Measurements from ENCODE around the gene RBM44.
"Not testable (repeated sequence)": the region's sequence is repeated elsewhere in the genome, so short reads cannot be mapped to it uniquely, and the experiment has no call there.

RBM44 gene, protein sequence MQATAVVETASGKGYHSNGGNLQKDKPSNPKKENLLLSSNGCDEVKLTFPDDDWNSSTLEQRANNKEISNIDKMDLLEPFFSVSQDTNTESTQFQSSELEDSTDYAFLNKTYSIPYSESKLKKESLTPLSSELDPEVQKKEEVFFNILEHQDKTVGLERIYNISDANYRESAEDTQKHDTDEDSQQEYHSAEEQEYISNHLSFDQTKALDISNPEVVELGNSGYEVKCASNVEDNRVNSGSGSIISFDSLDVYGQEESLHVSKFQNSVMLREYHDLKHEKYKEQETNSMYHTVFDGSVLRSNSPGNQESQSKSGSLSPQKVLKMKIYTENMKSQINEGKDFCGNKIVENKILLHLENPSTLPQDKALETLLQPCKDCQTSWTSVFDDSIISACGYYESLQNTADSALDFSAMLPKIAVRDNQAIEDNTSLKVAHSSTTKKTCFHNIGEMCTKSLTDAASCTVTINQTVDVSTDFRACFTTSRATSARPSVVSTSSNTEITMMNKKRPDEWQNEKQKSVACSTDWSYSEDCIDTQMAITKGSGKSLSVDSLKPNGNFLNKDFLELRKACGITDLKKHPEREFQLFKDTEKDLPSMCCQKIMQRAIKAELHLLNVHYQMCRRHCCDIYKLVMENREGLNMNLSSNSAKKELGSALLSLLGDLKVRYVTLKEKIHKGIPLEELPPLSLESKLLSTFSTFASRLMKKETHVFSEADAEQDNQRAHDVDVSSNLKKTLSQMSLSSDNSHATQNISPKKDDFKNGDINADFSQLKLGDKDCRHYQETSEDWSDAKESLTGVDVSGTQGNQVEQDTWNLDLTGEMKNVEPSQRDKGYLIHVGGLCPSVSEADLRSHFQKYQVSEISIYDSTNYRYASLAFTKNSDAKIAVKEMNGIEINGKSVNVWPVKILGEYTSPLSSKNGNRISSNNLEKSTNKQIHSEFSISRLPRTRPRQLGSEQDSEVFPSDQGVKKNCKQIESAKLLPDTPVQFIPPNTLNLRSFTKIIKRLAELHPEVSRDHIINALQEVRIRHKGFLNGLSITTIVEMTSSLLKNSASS

DNA sequence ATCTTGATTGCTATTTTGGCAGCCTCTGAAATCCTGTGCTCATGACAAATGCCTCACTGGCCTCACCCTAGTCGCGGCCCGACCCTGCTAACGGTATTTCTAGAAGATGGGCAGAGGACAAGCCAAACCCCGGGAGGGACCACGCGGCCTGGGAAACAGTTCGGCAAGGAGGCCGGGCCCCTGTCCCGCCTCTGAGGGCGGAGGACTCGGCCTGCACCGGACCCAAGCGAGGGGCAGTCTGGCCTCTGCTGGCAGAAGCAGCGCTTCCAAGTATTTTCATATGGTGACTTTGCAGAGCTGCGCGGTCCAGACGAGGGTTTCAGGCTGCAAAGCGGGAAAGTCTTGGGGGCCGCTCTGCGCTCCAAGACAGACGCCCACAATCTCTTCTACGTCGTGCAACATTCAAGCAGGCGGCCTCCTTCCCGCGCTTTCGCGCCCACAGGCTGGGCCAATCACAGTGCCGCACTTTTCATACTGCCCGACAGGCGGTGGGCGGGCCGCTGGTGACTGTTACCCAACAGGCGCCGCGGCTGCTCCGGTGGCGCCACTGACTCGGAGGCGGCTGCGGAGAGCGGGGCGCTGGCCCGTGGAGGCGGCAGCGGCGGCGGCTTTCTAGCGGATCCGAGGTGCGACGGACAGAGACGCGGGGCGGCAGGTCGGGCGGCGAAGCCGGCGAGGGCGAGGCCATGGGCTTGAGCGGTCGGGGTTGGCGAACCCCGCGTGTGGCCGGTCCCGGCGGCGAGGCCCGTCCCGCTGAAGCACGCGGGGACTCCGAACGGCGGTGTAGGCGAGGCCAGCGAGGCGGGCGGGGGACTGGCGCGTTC, at the start of gene RBM44:
RBM44 (plus strand) TSS at position 544 of the 824 bp plus-strand sequence. CDS start 14,831 bp downstream, outside the sequence.
- DNase-seq = no peak

- no peak for DNase-seq
Measured at GRCh38 chr2:237749002-237749401, 49.6 kb upstream of the RBM44 start.

DNA sequence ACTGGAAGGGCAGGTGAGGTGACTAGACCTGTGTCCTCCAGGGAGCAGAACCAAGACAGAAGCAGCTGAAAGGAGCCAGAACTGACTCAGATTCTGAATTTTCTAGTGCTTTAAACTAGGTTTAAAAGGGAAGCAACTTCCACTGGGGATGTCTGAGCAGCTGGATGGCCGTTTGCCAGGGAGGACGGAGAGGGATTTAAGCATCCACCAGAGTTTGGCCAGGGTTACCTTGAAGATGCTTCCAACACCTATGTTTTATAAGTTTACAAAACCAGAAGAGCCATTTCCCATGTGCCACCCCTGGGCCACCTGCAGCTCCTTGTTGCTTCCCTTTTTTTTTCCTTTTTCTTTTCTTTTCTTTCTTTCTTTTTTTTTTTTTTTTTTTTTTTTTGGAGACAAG, 48.6 kb upstream of the RBM44 start:
- DNase-seq = no peak

DNA sequence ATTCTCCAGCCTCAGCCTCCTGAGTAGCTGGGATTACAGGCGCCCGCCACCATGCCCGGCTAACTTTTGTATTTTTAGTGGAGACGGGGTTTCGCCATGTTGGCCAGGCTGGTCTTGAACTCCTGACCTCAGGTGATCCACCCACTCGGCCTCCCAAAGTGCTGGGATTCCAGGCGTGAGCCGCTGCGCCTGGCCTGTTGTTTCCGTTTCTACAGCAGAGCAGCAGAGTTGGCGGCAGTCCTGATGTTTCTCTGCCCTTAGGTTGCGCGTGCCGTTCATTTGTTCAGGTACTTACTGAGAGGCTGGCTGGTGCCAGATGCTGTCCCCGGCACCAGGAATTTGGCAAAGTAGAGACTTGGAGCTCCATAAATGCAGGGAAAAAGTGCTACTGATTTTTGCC, 48.1 kb upstream of the RBM44 start:
- DNase-seq = not testable (repeated sequence)

DNA sequence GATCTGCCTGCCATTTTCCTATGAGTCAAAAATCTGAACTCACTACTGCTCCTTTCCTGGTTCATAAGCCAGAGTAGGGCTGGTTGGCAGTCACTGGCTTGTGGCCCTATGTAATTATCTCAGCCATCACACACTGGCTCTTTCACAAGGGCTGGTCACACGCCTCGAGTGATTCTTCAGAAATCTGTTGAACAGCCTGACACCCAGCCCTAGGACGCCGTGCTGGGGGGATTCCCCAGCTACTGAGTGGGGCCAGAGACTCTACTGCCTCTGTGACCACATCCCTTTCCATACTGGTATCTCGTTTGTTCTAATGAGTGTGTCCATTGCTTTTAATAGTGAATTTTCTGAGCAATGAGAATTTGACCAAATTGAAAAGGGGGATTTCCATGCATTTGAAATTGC, 45.8 kb upstream of the RBM44 start:
- DNase-seq = no peak

DNA sequence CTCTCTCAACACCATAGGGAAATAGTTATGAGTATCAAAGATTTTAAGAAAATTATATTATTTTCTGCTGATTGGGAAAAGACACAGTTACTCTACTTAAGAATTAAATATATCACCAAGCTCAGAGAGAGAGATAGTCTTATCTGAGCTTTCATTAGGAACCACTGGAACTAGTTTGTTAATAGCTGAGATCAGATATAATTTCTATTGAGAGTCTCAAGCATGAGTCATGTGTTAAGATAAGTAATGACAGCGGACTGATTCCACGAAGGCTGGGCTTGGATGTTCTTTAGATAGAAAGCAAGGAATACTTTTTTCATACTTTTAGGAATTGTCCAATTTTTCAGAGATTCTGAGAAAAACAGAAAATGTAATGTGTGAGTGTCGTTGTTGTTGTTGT, 44.4 kb upstream of the RBM44 start:
- no peak for DNase-seq

- no peak for DNase-seq
Measured at GRCh38 chr2:237754626-237755248, 43.8 kb upstream of the RBM44 start.

DNA sequence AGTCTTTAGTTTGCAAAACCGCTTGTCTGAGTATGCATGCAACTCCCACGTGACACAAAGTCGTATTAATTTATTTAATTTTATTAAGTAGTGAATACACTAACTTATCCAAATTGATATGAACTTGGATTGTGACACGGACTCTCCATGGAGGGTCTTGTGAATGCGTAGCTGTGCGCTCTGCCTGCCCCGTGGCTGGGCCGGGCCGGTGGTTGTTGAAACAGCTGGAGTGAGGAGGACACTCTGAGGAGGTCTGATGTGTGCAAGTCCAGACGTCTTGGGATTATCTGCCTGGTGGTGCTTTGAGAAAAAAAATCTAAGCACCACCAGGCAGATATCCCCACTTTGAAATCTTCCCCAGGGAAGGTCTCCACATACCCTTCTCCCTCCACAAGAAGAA, 41.0 kb upstream of the RBM44 start:
- DNase-seq = no peak

DNA sequence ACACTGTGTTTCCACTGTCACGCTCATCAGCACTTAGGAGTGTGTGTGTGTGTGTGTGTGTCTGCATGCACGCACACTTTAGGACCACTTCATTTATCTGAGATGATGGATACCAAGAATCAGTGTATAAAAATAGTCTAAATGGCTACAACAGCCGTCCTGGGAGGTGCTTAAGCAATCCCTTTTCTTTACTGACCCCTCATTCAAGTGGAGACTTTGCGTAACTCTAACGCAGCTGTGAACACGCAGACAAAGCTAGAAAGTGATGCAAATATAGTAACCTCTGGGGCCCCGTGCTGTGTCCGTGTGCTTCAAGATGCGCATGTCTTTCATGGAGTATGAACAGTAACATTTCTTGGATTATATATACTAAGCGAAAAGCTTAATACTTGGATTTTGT, 40.4 kb upstream of the RBM44 start:
- no peak for DNase-seq

DNA sequence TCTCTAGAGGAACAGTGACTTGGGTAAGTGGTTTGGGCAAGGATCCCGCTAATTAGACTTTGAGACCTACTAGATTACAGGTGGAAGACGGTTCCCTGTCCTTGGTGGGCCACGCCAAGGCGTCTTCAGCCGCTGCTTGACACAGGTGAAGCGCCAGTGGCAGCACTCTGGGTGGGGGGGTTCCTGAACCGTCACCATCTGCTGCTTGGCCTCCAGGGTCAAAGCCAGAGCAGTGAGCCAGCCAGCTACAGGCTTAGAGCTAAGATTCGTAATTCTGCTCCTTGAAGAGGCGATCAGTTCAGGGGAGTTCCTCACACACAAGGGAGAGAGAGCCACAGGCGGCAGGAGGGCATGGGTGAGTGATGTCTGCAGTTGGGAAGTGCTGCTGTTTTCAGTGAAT, 39.4 kb upstream of the RBM44 start:
- DNase-seq = no peak

DNA sequence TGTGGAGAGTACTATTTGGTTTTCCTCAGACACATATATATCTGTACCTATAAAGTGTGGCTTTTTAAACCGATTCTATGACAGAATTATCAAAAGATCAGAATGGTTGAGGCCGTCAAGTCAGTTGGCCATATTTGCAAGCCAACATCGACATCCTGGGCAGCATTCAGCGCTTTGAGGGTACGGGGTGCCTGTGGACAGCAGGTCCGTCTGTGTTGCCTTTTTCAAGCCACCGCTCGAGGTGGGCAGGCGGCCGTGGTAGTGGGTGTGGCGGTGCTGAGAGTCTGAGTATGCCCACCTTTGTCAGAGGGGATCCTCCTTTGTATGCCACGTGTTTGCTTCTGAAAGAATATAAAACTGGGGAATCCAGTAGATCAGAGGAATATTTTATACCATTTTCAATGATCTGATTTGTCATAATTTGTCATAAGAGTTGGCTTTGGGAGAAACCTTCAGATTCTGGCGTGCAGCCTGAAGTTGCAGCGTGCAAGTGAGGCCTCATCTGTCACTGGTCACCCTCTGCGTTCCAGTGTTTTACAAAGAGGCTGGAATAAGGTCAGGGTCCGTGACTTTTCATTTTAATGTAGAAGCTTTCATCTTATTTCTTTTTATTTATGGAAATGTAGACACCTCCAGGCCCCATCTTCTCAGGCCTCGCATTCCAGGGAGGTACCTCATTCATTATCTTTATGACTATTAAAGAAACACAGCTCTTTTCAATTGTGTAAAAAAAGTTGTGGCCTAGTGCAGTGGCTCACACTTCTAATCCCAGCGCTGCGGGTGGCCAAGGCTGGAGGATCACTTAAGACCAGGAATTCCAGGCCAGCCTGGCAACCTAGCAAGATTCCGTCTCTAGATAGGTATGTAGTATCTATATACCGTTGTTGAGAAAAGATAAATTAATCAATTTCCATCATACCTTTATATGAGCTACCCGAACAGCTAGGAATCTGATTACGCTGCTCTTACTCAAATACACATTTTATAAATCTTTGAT, 37.8 kb upstream of the RBM44 start:
- no peak for DNase-seq

- DNase-seq = not testable (repeated sequence)
Measured at GRCh38 chr2:237762291-237763182, 36.0 kb upstream of the RBM44 start.

DNA sequence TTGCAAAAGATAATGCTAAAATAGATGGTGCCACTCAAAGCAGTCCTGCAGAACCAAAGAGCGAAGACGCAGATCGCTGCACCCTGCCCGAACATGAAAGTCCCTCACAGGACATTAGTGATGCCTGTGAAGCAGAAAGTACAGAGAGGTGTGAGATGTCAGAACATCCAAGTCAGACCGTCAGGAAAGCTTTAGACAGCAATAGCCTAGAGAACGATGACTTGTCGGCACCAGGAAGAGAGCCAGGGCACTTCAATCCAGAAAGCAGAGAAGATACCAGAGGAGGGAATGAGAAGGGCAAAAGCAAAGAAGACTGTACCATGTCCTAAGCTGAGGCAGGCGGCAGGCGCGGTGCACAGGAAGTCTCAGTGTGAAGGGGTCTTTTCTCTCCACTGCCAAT, 34.8 kb upstream of the RBM44 start:
- no peak for DNase-seq

DNA sequence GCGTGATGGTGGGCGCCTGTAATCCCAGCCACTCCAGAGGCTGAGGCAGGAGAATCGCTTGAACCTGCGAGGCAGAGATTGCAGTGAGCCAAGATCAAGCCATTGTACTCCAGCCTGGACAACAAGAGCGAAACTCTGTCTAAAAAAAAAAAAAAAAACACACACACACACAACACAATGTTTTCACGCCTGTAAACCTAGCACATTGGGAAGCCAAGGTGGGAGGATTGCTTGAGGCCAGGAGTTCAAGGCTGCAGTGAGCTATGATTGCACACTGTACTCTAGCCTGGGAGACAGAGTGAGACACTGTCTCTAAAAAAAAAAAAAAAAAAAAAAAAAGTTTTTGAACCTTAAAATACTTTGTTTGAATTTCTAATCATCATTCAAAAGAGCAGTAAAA, 33.5 kb upstream of the RBM44 start:
- not testable (repeated sequence) for DNase-seq

- no peak for DNase-seq
Measured at GRCh38 chr2:237765875-237766274, 32.7 kb upstream of the RBM44 start.

DNA sequence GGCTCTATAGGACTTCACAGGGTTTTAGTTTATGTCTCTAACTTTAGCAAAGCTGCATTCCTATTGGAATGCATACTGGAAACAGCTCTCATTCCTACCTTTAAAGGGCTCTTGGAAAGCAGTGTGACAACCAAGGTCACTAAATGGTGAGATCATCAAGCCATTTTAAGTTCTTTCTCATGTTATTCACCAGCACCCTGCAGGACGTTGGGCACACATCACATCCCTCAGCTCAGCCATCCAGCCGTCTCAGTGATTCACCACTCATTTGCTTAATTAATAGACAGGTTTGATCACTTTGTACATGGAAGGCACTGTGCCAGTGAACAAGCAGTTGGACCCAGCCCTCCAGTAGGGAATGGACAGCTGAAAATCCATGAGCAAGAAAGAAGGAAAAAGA, 32.2 kb upstream of the RBM44 start:
- DNase-seq = no peak

DNA sequence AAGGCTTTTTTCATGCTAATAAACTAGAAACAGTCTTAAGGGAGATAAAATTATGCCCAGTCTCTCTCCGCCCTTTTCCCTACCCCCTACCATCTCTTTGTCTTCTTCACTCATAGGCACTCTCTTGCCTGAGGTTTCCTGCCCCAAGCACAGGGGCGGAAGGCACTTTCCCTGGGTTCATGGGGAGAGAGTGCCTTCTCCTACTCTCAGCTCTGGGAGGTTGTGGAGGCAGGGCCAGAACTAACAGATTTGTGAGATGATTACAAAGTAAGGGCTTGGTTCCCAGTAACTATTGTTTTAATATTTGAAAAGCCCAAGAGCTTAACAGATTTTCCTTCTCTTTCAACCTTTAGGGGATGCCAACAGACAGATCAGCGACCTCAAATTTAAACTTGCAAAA, 26.1 kb upstream of the RBM44 start:
- DNase-seq = no peak

GRCh38 chr2:237773826-237774225, 24.8 kb upstream of the RBM44 start:
- no peak for DNase-seq

DNA sequence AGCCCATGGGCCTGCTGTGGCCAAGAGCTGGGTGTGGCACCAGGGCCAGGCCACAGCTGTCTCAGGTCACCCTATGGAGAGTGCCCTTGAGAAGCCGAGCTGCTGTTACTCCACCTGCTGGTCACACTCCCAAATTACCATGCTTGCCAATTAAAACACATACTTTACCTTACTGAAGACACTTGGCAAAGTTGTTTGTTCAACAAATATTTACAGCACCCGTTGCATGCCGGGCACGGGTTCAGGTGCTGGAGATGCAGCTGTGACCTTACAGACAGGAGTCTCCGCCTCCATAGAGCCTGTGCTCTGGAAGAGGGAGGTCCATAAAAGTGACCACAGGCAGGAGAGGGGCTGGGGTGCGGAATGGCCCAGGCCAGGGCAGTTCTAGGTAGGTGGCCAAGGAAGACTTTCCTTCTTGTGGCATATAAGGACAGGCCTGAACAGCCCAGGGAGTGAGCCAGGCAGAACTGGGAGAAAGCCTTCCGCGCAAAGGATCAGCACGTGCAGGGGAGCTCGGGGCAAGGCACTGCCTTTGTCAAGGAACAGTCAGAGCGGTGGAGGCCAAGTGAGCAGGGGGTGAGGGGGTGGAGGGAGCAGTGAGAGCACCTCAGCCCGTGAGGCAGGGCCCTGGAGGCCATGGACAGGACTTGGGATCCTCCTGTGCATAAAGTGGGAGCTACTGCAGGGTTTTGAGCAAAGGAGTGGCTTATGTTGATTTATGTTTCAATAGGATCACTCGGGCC, 23.6 kb upstream of the RBM44 start:
- DNase-seq = peak; percentile 65

Measured in NCI-H69 (cell line).